ENCODE data around the gene TNRC6A.

DNA sequence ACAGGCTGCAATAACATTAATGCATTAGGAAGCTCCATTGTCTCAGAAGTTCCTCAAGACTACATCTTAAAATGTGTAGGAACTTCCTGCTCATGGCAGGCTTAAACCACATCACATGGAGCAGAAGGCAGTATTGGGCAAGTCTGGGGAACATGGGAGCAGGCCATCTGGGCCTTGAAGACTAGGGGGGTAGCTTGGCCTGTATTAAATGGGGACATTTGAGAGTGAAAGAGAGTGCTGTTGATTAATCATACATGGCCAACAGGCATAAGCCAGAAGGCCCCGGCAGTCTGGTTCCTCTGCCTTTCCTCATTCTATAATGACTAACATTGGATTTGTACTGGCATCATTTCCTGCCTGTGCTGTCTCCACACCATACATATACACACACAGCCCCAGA lies 91.1 kb downstream of the TNRC6A start:
- TF ChIP-seq ZNF274 (IDR thresholded peaks at IDR 0.05; ENCODE audit: low read depth, low read length) (no peak), YY1 (IDR thresholded peaks at IDR 0.05; ENCODE audit: insufficient read depth, insufficient read length) (no peak), SUZ12 (IDR thresholded peaks at IDR 0.05; ENCODE audit: extremely low read depth, insufficient read depth, insufficient read length) (no peak)

All from NT2/D1 (cell line).